Measurements from ENCODE around the gene KDM3B. TPM values are rescaled to one million over a fixed set of nuclear protein-coding genes. Genes with fewer than 3 reads are reported as not detected.
A peak's percentile ranks its signal among the peaks of the same experiment; 100 is the strongest.

KDM3B gene
- total and polyA plus RNA-seq, 9 of the 15 experiments (the other 6 are each of a cell fraction or from before 2014, with no cell fraction given) = 13.8 to 62.8 (median 41.9) TPM

DNA sequence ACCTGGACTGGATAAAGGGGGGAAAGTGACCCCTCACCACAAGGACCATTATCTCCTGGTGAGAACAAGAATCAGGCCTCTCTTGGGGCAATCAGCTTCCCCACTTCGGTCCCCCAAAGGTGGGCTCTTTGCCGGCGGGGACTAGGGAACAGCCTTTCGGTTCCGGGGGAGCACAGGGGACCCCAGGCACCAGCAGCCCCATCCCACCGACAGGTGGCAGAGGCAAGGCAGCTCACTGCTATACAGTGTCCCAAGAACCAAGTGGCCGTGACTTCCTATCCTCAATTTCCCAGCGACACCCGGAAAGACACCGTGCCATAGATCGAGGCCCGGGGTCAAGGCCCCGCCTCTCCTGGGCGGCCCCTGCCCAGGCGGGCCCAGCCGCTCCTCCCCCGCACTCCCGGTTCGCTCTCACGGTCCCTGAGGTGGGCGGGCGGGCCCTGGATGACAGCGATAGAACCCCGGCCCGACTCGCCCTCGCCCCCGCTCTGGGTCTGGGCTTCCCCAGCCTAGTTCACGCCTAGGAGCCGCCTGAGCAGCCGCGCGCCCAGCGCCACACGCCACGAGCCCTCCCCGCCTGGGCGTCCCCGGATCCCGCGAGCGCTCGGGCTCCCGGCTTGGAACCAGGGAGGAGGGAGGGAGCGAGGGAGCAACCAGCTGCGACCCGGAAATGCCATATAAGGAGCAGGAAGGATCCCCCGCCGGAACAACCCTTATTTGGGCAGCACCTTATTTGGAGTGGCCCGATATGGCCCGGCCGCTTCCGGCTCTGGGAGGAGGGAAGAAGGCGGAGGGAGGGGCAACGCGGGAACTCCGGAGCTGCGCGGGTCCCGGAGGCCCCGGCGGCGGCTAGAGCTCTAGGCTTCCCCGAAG lies 112.1 kb downstream of the KDM3B start (continued):
- TF ChIP-seq, protein P1, sequence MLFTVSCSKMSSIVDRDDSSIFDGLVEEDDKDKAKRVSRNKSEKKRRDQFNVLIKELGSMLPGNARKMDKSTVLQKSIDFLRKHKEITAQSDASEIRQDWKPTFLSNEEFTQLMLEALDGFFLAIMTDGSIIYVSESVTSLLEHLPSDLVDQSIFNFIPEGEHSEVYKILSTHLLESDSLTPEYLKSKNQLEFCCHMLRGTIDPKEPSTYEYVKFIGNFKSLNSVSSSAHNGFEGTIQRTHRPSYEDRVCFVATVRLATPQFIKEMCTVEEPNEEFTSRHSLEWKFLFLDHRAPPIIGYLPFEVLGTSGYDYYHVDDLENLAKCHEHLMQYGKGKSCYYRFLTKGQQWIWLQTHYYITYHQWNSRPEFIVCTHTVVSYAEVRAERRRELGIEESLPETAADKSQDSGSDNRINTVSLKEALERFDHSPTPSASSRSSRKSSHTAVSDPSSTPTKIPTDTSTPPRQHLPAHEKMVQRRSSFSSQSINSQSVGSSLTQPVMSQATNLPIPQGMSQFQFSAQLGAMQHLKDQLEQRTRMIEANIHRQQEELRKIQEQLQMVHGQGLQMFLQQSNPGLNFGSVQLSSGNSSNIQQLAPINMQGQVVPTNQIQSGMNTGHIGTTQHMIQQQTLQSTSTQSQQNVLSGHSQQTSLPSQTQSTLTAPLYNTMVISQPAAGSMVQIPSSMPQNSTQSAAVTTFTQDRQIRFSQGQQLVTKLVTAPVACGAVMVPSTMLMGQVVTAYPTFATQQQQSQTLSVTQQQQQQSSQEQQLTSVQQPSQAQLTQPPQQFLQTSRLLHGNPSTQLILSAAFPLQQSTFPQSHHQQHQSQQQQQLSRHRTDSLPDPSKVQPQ (CRISPR knock-in tag; IDR thresholded peaks at IDR 0.05; ENCODE audit: borderline replicate concordance) = no peak
- TF ChIP-seq GABPB1 (CRISPR knock-in tag; IDR thresholded peaks at IDR 0.05) (no peak; the same call in 1 of the 2 replicates), RBM25 (IDR thresholded peaks at IDR 0.05; ENCODE audit: low read depth, low read length, severe bottlenecking) (peak; percentile 68), CHD1 (IDR thresholded peaks at IDR 0.05; ENCODE audit: low read length) (peak; percentile 98), NFIX (CRISPR knock-in tag; IDR thresholded peaks at IDR 0.05; ENCODE audit: low read depth) (no peak), HNRNPL (IDR thresholded peaks at IDR 0.05; ENCODE audit: low read depth, low read length) (peak; percentile 82; the same call in 1 of the 2 replicates), KAT2B (IDR thresholded peaks at IDR 0.05; ENCODE audit: low read depth, low read length) (no peak), NBN (IDR thresholded peaks at IDR 0.05; ENCODE audit: low read depth) (peak; percentile 35; the same call in 1 of the 2 replicates), RBM17 (IDR thresholded peaks at IDR 0.05; ENCODE audit: borderline replicate concordance, low read depth, low read length) (no peak), ETV5 (CRISPR knock-in tag; IDR thresholded peaks at IDR 0.05; ENCODE audit: low read depth) (peak; percentile 24)
- TF ChIP-seq, protein P2, sequence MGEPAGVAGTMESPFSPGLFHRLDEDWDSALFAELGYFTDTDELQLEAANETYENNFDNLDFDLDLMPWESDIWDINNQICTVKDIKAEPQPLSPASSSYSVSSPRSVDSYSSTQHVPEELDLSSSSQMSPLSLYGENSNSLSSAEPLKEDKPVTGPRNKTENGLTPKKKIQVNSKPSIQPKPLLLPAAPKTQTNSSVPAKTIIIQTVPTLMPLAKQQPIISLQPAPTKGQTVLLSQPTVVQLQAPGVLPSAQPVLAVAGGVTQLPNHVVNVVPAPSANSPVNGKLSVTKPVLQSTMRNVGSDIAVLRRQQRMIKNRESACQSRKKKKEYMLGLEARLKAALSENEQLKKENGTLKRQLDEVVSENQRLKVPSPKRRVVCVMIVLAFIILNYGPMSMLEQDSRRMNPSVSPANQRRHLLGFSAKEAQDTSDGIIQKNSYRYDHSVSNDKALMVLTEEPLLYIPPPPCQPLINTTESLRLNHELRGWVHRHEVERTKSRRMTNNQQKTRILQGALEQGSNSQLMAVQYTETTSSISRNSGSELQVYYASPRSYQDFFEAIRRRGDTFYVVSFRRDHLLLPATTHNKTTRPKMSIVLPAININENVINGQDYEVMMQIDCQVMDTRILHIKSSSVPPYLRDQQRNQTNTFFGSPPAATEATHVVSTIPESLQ (CRISPR knock-in tag; IDR thresholded peaks at IDR 0.05) = peak; percentile 85; the same call in 1 of the 2 replicates
- TF ChIP-seq, protein P3, sequence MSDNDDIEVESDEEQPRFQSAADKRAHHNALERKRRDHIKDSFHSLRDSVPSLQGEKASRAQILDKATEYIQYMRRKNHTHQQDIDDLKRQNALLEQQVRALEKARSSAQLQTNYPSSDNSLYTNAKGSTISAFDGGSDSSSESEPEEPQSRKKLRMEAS (CRISPR knock-in tag; IDR thresholded peaks at IDR 0.05) = peak; percentile 65; the same call in 1 of the 2 replicates
- TF ChIP-seq, protein P4, sequence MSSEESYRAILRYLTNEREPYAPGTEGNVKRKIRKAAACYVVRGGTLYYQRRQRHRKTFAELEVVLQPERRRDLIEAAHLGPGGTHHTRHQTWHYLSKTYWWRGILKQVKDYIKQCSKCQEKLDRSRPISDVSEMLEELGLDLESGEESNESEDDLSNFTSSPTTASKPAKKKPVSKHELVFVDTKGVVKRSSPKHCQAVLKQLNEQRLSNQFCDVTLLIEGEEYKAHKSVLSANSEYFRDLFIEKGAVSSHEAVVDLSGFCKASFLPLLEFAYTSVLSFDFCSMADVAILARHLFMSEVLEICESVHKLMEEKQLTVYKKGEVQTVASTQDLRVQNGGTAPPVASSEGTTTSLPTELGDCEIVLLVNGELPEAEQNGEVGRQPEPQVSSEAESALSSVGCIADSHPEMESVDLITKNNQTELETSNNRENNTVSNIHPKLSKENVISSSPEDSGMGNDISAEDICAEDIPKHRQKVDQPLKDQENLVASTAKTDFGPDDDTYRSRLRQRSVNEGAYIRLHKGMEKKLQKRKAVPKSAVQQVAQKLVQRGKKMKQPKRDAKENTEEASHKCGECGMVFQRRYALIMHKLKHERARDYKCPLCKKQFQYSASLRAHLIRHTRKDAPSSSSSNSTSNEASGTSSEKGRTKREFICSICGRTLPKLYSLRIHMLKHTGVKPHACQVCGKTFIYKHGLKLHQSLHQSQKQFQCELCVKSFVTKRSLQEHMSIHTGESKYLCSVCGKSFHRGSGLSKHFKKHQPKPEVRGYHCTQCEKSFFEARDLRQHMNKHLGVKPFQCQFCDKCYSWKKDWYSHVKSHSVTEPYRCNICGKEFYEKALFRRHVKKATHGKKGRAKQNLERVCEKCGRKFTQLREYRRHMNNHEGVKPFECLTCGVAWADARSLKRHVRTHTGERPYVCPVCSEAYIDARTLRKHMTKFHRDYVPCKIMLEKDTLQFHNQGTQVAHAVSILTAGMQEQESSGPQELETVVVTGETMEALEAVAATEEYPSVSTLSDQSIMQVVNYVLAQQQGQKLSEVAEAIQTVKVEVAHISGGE (CRISPR knock-in tag; IDR thresholded peaks at IDR 0.05) = peak in 1 of 3 experiments; percentile 87; a peak in 2 of 6 replicates
- TF ChIP-seq, protein P5, sequence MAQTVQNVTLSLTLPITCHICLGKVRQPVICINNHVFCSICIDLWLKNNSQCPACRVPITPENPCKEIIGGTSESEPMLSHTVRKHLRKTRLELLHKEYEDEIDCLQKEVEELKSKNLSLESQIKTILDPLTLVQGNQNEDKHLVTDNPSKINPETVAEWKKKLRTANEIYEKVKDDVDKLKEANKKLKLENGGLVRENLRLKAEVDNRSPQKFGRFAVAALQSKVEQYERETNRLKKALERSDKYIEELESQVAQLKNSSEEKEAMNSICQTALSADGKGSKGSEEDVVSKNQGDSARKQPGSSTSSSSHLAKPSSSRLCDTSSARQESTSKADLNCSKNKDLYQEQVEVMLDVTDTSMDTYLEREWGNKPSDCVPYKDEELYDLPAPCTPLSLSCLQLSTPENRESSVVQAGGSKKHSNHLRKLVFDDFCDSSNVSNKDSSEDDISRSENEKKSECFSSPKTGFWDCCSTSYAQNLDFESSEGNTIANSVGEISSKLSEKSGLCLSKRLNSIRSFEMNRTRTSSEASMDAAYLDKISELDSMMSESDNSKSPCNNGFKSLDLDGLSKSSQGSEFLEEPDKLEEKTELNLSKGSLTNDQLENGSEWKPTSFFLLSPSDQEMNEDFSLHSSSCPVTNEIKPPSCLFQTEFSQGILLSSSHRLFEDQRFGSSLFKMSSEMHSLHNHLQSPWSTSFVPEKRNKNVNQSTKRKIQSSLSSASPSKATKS (CRISPR knock-in tag; IDR thresholded peaks at IDR 0.05) = no peak
